H9 (cell line): Measurements from ENCODE around the gene MFGE8. TPM values are rescaled to one million over a fixed set of nuclear protein-coding genes. Genes with fewer than 3 reads are reported as not detected.
A peak's percentile ranks its signal among the peaks of the same experiment; 100 is the strongest.

Experiments
- DNase-seq: peaks from one replicate; pipeline ENCODE4 v3.0.0-alpha.2; 2017
- H2AFZ ChIP-seq: one replicate; pipeline ENCODE4 v1.6.1; 2013; ENCODE audit warnings: mild to moderate bottlenecking, low read length, control low read depth, moderate library complexity
- H2AK5ac ChIP-seq: 2 replicates; pipeline ENCODE4 v1.6.1; 2013; ENCODE audit warnings: low read length, control low read depth, mixed read lengths; ENCODE audit not compliant: insufficient read length
- H2BK120ac ChIP-seq: one replicate; pipeline ENCODE4 v1.6.1; 2013; ENCODE audit warnings: low read depth, mild to moderate bottlenecking, low read length, control low read depth, inconsistent platforms; ENCODE audit not compliant: poor library complexity, severe bottlenecking
- H2BK12ac ChIP-seq: 2 replicates; pipeline ENCODE4 v1.6.1; 2013; ENCODE audit warnings: low read length, control low read depth, mixed read lengths, low read depth; ENCODE audit not compliant: insufficient read length
- H2BK15ac ChIP-seq: 2 replicates; pipeline ENCODE4 v1.6.1; 2013; ENCODE audit warnings: low read depth, low read length, control low read depth
- H2BK20ac ChIP-seq: one replicate; pipeline ENCODE4 v1.6.1; 2013; ENCODE audit warnings: low read depth, mild to moderate bottlenecking, low read length, control low read depth, inconsistent platforms; ENCODE audit not compliant: poor library complexity, severe bottlenecking
- H2BK5ac ChIP-seq: 2 replicates; pipeline ENCODE4 v1.6.1; 2013; ENCODE audit warnings: low read length, control low read depth, mixed read lengths; ENCODE audit not compliant: insufficient read length
- H3K14ac ChIP-seq: 2 replicates; pipeline ENCODE4 v1.6.1; 2013; ENCODE audit warnings: low read length, control low read depth; ENCODE audit not compliant: insufficient read depth
- H3K18ac ChIP-seq: 2 replicates; pipeline ENCODE4 v1.6.1; 2013; ENCODE audit warnings: low read depth, mild to moderate bottlenecking, mixed read lengths, low read length, control low read depth; ENCODE audit not compliant: insufficient read length
- H3K23ac ChIP-seq: 2 replicates; pipeline ENCODE4 v1.6.1; 2013; ENCODE audit warnings: low read length, control low read depth, mixed read lengths, low read depth; ENCODE audit not compliant: insufficient read length
- H3K23me2 ChIP-seq: 2 replicates; pipeline ENCODE4 v1.6.1; 2013; ENCODE audit warnings: low read depth, mild to moderate bottlenecking, mixed read lengths, low read length, control low read depth; ENCODE audit not compliant: insufficient read length, poor library complexity, severe bottlenecking
- H3K27ac ChIP-seq: 2 replicates; pipeline ENCODE4 v1.5.1; 2013; ENCODE audit warnings: low read length, control low read depth, mixed read lengths, low read depth; ENCODE audit not compliant: insufficient read length
- H3K27me3 ChIP-seq: 2 replicates; pipeline ENCODE4 v1.6.1; 2013; ENCODE audit warnings: low read length, control low read depth, inconsistent platforms; ENCODE audit not compliant: insufficient read depth
- H3K4ac ChIP-seq: 2 replicates; pipeline ENCODE4 v1.6.1; 2013; ENCODE audit warnings: low read depth, mild to moderate bottlenecking, control low read depth, inconsistent platforms, low read length, moderate library complexity
- H3K4me1 ChIP-seq: 2 replicates; pipeline ENCODE4 v1.6.1; 2013; ENCODE audit warnings: low read length, control low read depth, inconsistent platforms; ENCODE audit not compliant: insufficient read depth
- H3K4me2 ChIP-seq: 2 replicates; pipeline ENCODE4 v1.6.1; 2013; ENCODE audit warnings: low read length, control low read depth, mixed read lengths; ENCODE audit not compliant: insufficient read length, insufficient read depth
- H3K56ac ChIP-seq: 2 replicates; pipeline ENCODE4 v1.6.1; 2013; ENCODE audit warnings: low read depth, mild to moderate bottlenecking, mixed read lengths, low read length, control low read depth; ENCODE audit not compliant: insufficient read length
- H3K79me1 ChIP-seq: 2 replicates; pipeline ENCODE4 v1.6.1; 2013; ENCODE audit warnings: low read depth, mild to moderate bottlenecking, moderate library complexity, low read length, control low read depth, inconsistent platforms; ENCODE audit not compliant: insufficient read depth, poor library complexity, severe bottlenecking
- H3K79me2 ChIP-seq: 2 replicates; pipeline ENCODE4 v1.6.1; 2013; ENCODE audit warnings: low read length, control low read depth, inconsistent platforms; ENCODE audit not compliant: insufficient read depth
- H3K9ac ChIP-seq: 2 replicates; pipeline ENCODE4 v1.6.1; 2013; ENCODE audit warnings: low read length, control low read depth, mixed read lengths; ENCODE audit not compliant: insufficient read length; ENCODE audit errors: extremely low read depth
- H3K9me3 ChIP-seq: one replicate; pipeline ENCODE4 v1.6.1; 2013; ENCODE audit warnings: low read depth, low read length, inconsistent platforms; ENCODE audit not compliant: control insufficient read depth
- H3T11ph ChIP-seq: one replicate; pipeline ENCODE4 v1.6.1; 2013; ENCODE audit warnings: mild to moderate bottlenecking, low read length, control low read depth, inconsistent platforms
- H4K20me1 ChIP-seq: one replicate; pipeline ENCODE4 v1.6.1; 2013; ENCODE audit not compliant: control insufficient read depth, insufficient read length, insufficient read depth
- H4K5ac ChIP-seq: 2 replicates; pipeline ENCODE4 v1.6.1; 2013; ENCODE audit warnings: low read depth, mild to moderate bottlenecking, mixed read lengths, low read length, control low read depth; ENCODE audit not compliant: insufficient read length
- H4K8ac ChIP-seq: replicated peaks from 2 replicates; pipeline ENCODE4 v1.6.1; 2013; ENCODE audit warnings: low read length, control low read depth, mixed read lengths, low read depth; ENCODE audit not compliant: insufficient read length
- H4K91ac ChIP-seq: 2 replicates; pipeline ENCODE4 v1.6.1; 2013; ENCODE audit warnings: low read depth, mild to moderate bottlenecking, moderate library complexity, mixed read lengths, low read length, control low read depth; ENCODE audit not compliant: insufficient read length
- H3K27ac Mint-ChIP-seq, 3 experiments: 2 replicates in 2 of 3; 3 replicates in 1 of 3; pipeline ENCODE4 v1.8.0; 2020 to 2021; ENCODE audit warnings: mixed read lengths in 3 of 3, mild to moderate bottlenecking in 1 of 3, moderate library complexity in 1 of 3
- H3K27me3 Mint-ChIP-seq: 2 replicates; pipeline ENCODE4 v1.8.0; 2021; ENCODE audit warnings: low read depth, mild to moderate bottlenecking, moderate library complexity, mixed read lengths
- H3K36me3 Mint-ChIP-seq, 3 experiments: 2 replicates in 2 of 3; 3 replicates in 1 of 3; pipeline ENCODE4 v1.8.0; 2020 to 2021; ENCODE audit warnings: low read depth in 3 of 3, mixed read lengths in 3 of 3; ENCODE audit not compliant: insufficient read depth in 1 of 3
- H3K4me1 Mint-ChIP-seq, 2 experiments: 2 replicates each; pipeline ENCODE4 v1.8.0; 2020; ENCODE audit warnings: mixed read lengths in 2 of 2
- H3K4me3 Mint-ChIP-seq, 2 experiments: 2 replicates in 1 of 2; 3 replicates in 1 of 2; pipeline ENCODE4 v1.8.0; 2020 to 2021; ENCODE audit warnings: mild to moderate bottlenecking in 2 of 2, mixed read lengths in 2 of 2, moderate library complexity in 1 of 2
- H3K9me3 Mint-ChIP-seq, 2 experiments: 2 replicates in 1 of 2; 3 replicates in 1 of 2; pipeline ENCODE4 v1.8.0; 2020; ENCODE audit warnings: mild to moderate bottlenecking in 2 of 2, mixed read lengths in 2 of 2, moderate library complexity in 1 of 2
- WGBS: extraction: QIAGEN DNeasy Blood & Tissue Kit; methylation state at CpG from one replicate; pipeline ENCODE4 v1.1.7; 2013; ENCODE audit warnings: missing lambda C conversion rate, low lambda C conversion rate, mixed read lengths; ENCODE audit not compliant: insufficient read length; ENCODE audit errors: extremely low coverage; 5-methylcytosine and 5-hydroxymethylcytosine counted together
- total RNA-seq: library from RNA; stranded (reverse); gene quantifications from 2 replicates; pipeline ENCODE4 v1.2.1, GENCODE V29; 2021
- TF ChIP-seq, protein P1 (sequence below): fragments of 200-600 bp; sonication (generic); conservative IDR thresholded peaks from 3 replicates; pipeline ENCODE4 v1.8.0; 2021; ENCODE audit warnings: antibody characterized with exemption, mild to moderate bottlenecking

The MFGE8 gene
- total RNA-seq, 1 experiment from 2014 or later = 653 TPM

DNA sequence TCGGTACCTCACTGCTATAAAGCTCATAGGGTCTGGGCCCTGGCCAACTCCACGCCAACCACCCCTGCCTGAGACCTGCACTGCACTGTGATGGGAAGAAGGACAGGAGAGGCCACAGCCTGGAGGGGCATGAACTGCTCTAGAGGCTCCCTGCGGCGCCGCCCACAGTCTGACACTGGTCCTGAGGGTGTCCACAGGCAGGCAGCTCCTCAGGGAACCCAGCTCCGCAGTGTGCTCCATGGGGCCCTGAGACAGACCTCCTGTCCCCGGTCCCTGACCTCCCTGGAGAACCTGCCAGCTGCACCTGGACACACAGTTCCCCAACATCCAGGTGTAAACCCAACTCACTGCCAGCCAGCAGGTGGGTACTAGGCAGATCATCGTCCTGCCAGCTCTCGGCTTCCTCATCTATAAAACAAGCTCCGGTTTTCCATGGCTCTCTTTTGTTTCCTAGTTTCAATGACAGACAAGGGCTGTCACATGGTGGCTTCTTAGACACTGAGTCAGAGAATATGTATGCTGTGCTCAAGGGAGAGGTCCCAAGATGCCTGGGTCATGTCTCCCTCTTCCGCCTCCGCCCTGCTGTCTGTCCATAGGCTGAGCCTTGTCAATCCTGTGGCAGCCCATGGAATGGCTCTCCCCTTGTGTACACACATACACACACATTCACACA is 12.7 kb downstream of the MFGE8 start:
- TF ChIP-seq, protein P1, sequence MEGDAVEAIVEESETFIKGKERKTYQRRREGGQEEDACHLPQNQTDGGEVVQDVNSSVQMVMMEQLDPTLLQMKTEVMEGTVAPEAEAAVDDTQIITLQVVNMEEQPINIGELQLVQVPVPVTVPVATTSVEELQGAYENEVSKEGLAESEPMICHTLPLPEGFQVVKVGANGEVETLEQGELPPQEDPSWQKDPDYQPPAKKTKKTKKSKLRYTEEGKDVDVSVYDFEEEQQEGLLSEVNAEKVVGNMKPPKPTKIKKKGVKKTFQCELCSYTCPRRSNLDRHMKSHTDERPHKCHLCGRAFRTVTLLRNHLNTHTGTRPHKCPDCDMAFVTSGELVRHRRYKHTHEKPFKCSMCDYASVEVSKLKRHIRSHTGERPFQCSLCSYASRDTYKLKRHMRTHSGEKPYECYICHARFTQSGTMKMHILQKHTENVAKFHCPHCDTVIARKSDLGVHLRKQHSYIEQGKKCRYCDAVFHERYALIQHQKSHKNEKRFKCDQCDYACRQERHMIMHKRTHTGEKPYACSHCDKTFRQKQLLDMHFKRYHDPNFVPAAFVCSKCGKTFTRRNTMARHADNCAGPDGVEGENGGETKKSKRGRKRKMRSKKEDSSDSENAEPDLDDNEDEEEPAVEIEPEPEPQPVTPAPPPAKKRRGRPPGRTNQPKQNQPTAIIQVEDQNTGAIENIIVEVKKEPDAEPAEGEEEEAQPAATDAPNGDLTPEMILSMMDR = no peak
- WGBS = no CpG with 5 or more reads among the region's 12 CpGs
- Histone ChIP-seq H4K20me1 (no peaks in the 10 kb centered on the region), H3K79me1 (no peaks in the 10 kb centered on the region), H2BK15ac (no peak overlapping the region), H2BK120ac (no peak overlapping the region), H3K4ac (no peak overlapping the region), H3K14ac (no peak overlapping the region), H3K27ac (no peak overlapping the region), H3T11ph (no peak overlapping the region), H4K91ac (no peak overlapping the region), H2BK5ac (no peak overlapping the region), H2BK20ac (no peak overlapping the region), H3K18ac (no peak overlapping the region), H2BK12ac (no peak overlapping the region), H3K23me2 (peaks cover 6% of the 10 kb centered on the region), H3K9me3 (no peaks in the 10 kb centered on the region), H4K5ac (no peak overlapping the region), H3K4me2 (no peak overlapping the region), H3K4me1 (peaks cover 11% of the 10 kb centered on the region; the same call in 1 of the 2 replicates), H3K23ac (no peak overlapping the region), H3K79me2 (no peaks in the 10 kb centered on the region), H2AFZ (no peak overlapping the region), H2AK5ac (no peak overlapping the region), H4K8ac (no peak overlapping the region), H3K9ac (no peak overlapping the region), H3K56ac (no peak overlapping the region), H3K27me3 (no peaks in the 10 kb centered on the region)
- H3K27ac Mint-ChIP-seq = peak overlapping the region in 1 of 3 experiments; percentile 91; a peak in 2 of 7 replicates
- no peaks in the 10 kb centered on the region for H3K9me3 Mint-ChIP-seq
- H3K4me3 Mint-ChIP-seq = no peak overlapping the region
- peaks cover 41 to 85% of the 10 kb centered on the region in 2 experiments for H3K4me1 Mint-ChIP-seq
- peaks cover 57 to 79% (median 78%) of the 10 kb centered on the region in 3 experiments for H3K36me3 Mint-ChIP-seq
- peaks cover 8% of the 10 kb centered on the region for H3K27me3 Mint-ChIP-seq
- DNase-seq = no peak
